HG03558 (cell line): ENCODE data around the gene PHEX.
A peak's percentile ranks its signal among the peaks of the same experiment; 100 is the strongest.

Experiments used
- ATAC-seq: cut with Tn5 transposase; IDR thresholded peaks from one replicate; pipeline ENCODE4 v1.9.1; 2021; ENCODE audit warnings: moderate number of reproducible peaks; ENCODE audit not compliant: unreplicated experiment; ENCODE audit errors: extremely low read depth

PHEX gene

GRCh38 chrX:22037911-22038537 is 5.9 kb downstream of the PHEX start:
- no peak for ATAC-seq

GRCh38 chrX:22039541-22039940 is 7.4 kb downstream of the PHEX start:
- ATAC-seq, result no peak

DNA sequence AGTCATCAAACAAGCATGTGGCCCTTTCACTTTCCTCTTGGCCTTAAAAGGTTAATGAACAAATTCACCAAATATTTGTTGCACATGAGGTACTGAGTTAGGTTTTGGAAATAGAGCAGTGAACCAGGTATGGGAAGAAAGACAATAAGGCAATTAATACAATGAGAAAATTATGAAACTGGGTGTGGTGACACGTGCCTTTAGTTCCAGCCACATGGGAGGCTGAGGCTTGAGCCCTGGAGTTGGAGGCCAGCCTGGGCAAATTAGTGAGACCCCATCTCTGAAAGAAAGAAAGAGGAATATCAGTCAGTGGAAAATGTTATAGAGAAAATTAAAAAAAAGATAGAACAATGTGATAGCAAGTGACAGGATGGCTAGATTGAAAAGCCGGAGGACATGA is 8.1 kb downstream of the PHEX start:
- no peak for ATAC-seq

- no peak for ATAC-seq
Measured at GRCh38 chrX:22041907-22042530, 9.9 kb downstream of the PHEX start.

DNA sequence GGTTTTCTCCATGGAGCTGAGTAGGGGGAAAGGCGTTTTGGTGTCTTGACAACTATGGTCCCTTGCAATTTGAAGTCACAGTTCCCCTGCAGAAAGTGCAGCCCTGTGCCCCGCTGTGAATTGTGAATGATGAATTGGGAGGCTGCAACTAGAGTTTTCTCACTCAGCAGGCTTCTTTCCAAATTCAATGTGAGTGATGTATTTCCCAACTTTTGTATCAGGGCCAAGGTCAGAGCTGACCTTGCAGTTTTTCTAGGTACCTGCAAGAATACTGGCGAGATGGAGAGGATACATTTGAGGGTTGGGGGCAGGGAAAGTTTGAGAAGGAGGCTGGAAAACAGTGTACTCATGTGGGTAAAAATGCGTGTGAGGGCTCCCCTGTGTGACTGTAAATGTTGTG is 11.7 kb downstream of the PHEX start:
- no peak for ATAC-seq

- ATAC-seq, result no peak
Measured at GRCh38 chrX:22047468-22047867, 15.3 kb downstream of the PHEX start.

DNA sequence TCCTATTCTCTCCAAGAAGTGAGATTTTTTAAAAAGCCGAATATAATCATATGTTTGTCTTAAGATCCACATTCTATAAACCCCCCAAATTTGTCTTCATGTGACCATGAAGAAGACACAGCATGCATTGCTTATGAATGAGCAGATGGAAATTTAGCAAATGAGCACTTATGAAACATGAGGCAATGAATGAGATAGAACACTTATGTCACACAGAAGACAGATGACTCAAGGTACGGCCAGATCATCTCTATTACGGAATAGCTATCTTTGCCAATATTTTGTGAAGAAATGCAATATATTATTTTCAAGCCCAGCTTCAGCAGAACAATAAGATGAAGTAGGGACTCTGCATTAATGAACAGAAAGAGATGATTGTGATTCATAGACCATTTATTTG is 21.4 kb downstream of the PHEX start:
- ATAC-seq, result no peak

DNA sequence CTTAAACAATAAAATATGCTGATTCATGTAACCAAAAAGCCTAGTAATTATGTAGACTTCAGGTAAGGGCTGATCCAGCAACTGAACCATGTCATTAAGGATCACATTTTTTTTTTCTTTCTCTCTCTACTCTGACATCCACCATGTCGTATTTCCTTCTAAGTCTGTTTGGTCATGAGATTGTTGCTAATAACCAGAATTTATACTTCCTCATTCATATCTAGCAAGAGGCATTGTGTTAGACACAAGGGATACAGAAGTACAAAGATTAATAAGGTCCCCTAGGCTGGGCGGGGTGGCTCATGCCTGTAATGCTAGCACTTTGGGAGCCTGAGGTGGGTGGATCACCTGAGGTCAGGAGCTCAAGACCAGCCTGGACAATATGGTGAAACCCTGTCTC is 24.1 kb downstream of the PHEX start:
- no peak for ATAC-seq

- no peak for ATAC-seq
Measured at GRCh38 chrX:22057667-22058066, 25.5 kb downstream of the PHEX start.

- ATAC-seq, result no peak
Measured at GRCh38 chrX:22059775-22060174, 27.6 kb downstream of the PHEX start.

DNA sequence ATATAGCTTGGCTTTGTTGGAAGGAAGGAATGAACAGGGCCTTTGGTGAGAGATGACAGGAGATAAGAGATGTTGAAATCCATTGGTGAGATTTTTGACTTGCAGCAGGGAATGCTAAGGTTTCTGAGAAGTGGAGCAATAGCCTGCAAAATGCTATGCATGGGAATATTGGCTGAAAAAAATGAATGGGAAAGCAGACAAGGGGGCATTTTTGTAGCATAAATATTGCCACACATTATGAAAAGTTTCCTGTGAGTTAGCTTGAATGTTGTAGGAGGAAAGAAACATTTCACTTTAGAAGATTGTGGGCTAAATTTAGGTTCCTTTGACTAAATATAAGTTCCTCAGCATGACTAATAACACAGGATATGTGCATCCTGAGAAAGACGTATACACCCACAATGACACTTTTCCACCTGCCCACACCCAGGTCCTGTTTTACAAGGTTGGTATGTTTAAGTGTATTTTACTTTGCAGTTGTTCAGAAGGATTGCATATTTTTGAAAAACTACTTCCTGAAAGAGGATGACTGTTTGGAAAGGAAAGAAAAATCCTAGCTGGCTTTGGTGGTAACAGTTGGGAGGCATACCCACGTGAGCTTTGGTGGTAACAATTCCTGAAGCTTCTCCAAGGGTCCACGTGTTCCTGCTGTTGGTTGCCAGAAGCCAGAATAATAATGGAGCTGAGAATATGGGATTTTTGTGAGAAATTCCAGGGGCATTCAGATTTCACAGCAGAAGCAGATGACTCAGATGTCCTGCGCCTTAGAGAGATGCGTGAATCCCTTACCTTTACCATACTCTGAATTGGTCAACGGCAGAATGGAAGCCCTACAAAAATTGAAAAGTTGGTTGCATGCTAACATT is 28.5 kb downstream of the PHEX start:
- peak; percentile 45 for ATAC-seq

DNA sequence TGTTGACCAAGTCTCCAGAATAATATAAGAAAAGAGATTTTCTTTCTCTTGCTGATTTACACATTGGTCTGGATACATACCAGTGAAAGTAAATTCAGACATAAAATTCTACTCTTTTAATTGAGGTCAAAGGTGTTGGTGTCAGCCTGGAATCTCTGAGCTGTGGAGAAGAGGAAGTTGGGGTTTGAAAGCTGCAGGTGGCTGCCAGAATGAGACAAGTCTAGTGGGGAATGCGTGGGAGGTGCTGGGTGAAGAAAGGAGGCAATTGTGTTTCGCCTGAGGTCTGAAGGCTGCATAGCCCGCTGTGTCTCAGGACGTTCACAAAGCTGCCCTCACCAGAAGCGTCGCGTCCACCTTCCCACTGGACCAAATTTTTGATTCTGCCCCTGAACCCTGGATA is 31.2 kb downstream of the PHEX start:
- ATAC-seq, result peak; percentile 81

DNA sequence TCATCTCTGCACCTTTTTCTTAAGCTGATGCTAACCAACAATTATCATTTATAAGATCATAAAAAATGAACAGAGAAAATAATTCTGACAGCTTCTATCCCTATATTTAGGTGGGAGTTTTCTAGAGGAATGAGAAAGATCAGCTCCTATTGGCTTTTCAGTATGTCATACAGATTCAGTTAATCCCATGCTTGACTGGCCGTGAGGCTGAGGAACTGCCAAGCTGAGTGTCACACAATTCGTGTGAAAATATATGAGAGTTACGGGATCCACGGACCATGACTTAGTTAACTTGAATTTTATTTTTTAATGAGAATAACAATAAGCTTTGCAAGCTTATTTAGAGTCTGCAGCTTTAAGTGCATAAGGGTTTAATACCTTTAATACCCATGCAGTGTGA is 37.5 kb downstream of the PHEX start:
- no peak for ATAC-seq

DNA sequence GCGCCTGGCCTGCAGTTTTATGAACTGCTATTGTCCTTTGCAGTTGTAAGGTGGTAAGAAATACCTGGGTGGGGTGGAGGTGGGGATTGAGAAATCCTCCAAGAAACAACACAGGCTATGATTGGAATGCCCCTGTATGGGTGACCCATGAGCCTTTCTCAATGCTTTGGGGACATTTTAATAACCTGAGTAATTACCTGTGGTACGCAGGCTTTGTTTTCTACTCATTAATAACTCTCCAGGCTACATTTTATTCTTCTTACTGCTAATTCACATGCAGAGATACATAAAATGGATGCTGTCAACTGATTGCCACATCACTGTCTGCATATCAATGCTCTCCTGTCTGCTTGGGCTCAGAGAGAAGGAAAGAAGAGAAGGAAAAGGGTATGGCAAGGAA is 41.8 kb downstream of the PHEX start:
- no peak for ATAC-seq

GRCh38 chrX:22078117-22078516 is 46.0 kb downstream of the PHEX start:
- ATAC-seq, result no peak

DNA sequence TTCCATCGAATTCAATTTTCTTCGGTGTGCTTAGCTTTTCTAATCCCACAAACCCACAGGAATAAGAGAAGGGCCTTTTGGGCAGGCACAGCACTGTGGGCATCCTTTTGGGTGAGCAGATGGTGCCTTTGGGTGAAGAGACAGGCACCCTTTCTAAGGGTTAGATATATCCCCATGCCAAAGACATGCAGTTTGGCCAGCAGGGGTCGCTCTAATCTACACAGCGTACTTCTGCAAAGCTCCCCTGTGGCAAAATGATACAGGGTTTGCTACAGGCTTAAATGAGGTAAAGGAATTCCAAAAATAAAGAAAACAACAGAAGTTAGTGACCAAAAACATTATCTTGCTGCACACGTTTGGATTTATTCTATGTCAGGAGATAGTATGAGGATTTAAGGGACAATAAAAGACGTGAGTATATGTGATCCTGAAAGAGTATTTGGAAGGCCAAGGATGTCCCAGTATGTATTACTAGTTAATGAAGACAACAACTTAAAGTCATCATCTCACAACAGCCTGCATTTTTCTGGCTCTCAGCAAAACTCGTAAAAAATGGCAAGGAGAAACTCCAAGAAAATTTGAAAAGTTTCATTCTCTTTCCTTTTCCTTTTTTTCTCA is 49.5 kb downstream of the PHEX start:
- peak; percentile 75 for ATAC-seq

DNA sequence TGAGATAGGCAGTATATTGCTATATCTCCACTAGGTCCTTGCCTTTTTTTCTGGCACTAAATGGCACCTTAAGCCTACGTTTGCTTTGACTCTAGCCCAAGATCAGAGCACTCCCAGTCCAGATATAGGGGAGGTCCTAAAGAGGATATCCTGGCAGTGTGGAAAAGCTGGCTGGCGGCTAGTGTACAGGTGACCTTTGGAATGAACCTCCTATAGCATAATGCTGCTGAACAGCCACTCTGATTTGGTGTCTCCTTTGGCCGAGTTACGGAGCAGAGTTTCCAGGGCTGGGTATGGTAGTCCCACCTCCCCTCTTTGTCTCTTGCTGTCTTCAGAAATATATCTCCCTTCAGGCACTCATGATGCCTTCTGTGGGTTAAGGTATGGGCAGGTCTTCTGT is 53.9 kb downstream of the PHEX start:
- no peak for ATAC-seq

- no peak for ATAC-seq
Measured at GRCh38 chrX:22087011-22087557, 55.0 kb downstream of the PHEX start.

DNA sequence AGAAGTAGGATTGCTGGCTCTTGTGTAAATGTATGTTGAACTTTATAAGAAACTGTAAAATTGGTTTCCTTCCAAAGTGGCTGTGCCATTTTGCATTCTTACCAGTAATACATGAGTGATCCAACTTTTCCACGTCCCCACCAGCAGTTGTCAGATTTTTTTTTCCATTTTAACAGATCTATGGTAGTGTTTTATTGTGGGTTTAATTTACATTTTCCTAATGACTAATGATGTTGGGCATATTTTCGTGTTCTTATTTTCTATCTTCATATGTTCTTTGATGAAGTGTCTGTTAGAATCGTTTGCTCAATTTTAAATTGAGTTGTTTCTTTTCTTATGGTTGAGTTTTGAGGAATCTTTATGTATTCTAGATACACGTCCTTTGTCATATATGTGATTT is 56.2 kb downstream of the PHEX start:
- ATAC-seq, result no peak

- no peak for ATAC-seq
Measured at GRCh38 chrX:22090181-22090580, 58.1 kb downstream of the PHEX start.

DNA sequence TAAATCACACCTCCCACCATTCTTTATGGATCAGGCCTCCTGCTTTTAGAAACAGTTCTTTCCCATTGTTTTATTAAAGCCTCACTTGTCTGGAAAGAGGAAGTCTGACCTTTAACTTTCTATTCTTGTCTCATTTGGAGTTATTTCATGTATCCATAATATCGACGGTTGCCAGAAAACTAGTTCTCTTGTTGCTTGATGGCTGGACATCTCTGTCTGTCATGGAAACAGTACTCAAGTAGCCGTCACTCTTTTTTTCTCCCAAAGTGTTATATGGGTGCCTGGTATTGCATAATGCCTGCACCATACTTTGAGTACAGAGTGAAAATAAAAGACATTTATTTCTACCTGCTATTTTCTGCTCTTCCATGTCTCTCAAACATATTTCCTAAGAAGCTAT is 61.4 kb downstream of the PHEX start:
- ATAC-seq, result no peak
